H7 (cell line): Measurements from ENCODE around the gene HPN. TPM values are rescaled to one million over a fixed set of nuclear protein-coding genes. Genes with fewer than 3 reads are reported as not detected.

Experiments
- DNase-seq: peaks from one replicate; pipeline ENCODE4 v3.0.0; 2012
- H3K27me3 ChIP-seq: 2 replicates; pipeline ENCODE4 v1.6.0; 2011; ENCODE audit warnings: mild to moderate bottlenecking, low read length; ENCODE audit not compliant: control insufficient read depth, insufficient read depth
- H3K36me3 ChIP-seq: replicated peaks from 2 replicates; pipeline ENCODE4 v1.5.1; 2011; ENCODE audit warnings: low read length; ENCODE audit not compliant: control insufficient read depth, insufficient read depth
- H3K4me3 ChIP-seq: 2 replicates; pipeline ENCODE4 v1.5.1; 2011; ENCODE audit warnings: low read depth, mild to moderate bottlenecking, control low read depth, low read length, moderate library complexity; ENCODE audit not compliant: insufficient read depth
- total RNA-seq: library from RNA; depleted of rRNA; stranded (reverse); fragments of >200 nt; shearing (Covaris generic); gene quantifications from 2 replicates; pipeline ENCODE4 v1.2.3, GENCODE V29; 2014

HPN gene
- total RNA-seq, 1 experiment from 2014 or later: 6.1 TPM

DNA sequence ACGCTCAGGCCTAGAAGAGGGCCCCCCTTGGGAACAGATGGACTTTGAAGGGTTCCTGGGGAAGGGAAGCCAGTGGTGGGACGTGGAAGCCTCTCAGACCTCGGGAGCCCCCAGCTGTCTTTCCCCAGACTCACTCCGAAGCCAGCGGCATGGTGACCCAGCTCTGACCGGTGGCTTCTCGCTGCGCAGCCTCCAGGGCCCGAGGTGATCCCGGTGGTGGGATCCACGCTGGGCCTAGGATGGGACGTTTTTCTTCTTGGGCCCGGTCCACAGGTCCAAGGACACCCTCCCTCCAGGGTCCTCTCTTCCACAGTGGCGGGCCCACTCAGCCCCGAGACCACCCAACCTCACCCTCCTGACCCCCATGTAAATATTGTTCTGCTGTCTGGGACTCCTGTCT is 24.6 kb downstream of the HPN start:
- no peak overlapping the region for H3K4me3 ChIP-seq
- no peaks in the 10 kb centered on the region; the same call in 1 of the 2 replicates for H3K27me3 ChIP-seq
- DNase-seq: no peak
- H3K36me3 ChIP-seq: no peaks in the 10 kb centered on the region

GRCh38 chr19:35066691-35067563 is 25.4 kb downstream of the HPN start:
- Histone ChIP-seq H3K4me3 (no peak overlapping the region; the same call in 1 of the 2 replicates), H3K36me3 (no peaks in the 10 kb centered on the region), H3K27me3 (no peaks in the 10 kb centered on the region; the same call in 1 of the 2 replicates)
- DNase-seq: peak; percentile 89

GRCh38 chr19:35068941-35069634 is 27.6 kb downstream of the HPN start:
- Histone ChIP-seq H3K27me3 (no peaks in the 10 kb centered on the region; the same call in 1 of the 2 replicates), H3K36me3 (no peaks in the 10 kb centered on the region), H3K4me3 (no peak overlapping the region)
- DNase-seq: no peak

- DNase-seq: no peak
- Histone ChIP-seq H3K4me3 (no peak overlapping the region), H3K36me3 (no peaks in the 10 kb centered on the region)
These were observed 28.2 kb downstream of the HPN start for GRCh38 chr19:35069696-35070095.

GRCh38 chr19:35070471-35070870 is 28.9 kb downstream of the HPN start:
- Histone ChIP-seq H3K27me3 (no peaks in the 10 kb centered on the region), H3K36me3 (no peaks in the 10 kb centered on the region), H3K4me3 (no peak overlapping the region)
- DNase-seq: no peak

More at GRCh38 chr19:35069696-35070095, 28.2 kb downstream of the HPN start:
- no peaks in the 10 kb centered on the region for H3K27me3 ChIP-seq

GRCh38 chr19:35073516-35073915 is 32.0 kb downstream of the HPN start:
- DNase-seq: no peak
- Histone ChIP-seq H3K4me3 (no peak overlapping the region), H3K36me3 (no peaks in the 10 kb centered on the region), H3K27me3 (no peaks in the 10 kb centered on the region)

DNA sequence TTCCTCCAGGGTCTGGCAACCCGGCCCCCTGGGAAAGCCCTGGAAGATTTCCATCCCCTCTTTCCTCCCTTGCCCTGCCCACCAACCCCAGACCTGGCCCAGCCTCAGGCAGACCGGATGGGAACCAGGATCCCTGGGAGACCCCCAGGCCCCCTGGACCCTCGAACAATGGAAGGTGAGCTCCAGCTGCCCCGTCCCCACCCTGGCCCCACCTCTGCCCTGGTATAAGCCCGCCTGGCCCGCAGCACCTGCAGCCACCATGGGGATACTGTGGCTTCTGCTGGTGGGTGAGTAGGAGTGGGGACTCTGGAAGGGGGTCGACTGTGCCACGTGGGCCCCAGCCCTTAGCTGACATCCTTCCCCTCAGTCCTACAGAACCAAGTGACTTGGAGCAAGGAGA is 32.4 kb downstream of the HPN start:
- Histone ChIP-seq H3K27me3 (no peaks in the 10 kb centered on the region), H3K4me3 (no peak overlapping the region), H3K36me3 (no peaks in the 10 kb centered on the region)
- no peak for DNase-seq

GRCh38 chr19:35074426-35075201 is 33.1 kb downstream of the HPN start:
- H3K36me3 ChIP-seq: no peaks in the 10 kb centered on the region
- no peaks in the 10 kb centered on the region for H3K27me3 ChIP-seq
- peak; percentile 56 for DNase-seq
- no peak overlapping the region for H3K4me3 ChIP-seq

- Histone ChIP-seq H3K36me3 (no peaks in the 10 kb centered on the region), H3K4me3 (no peak overlapping the region), H3K27me3 (no peaks in the 10 kb centered on the region)
- DNase-seq: no peak
These were observed 33.9 kb downstream of the HPN start for GRCh38 chr19:35075202-35076025.

DNA sequence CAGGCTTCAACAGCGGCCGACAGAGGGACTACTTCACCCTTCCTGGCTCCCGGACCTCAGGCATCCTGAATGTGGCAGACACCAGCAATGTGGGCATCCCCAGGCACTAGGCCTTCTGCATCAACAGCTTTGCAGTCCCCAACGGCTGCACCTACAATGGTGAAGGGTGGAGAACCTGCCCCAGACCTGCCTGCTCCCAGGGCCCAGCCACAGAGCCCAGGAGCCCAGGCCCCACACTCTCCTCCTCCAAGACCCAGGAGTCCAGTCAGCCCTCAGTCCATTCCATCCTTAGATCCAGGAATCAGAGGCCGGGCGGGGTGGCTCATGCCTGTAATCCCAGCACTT is 34.5 kb downstream of the HPN start:
- no peak for DNase-seq
- Histone ChIP-seq H3K36me3 (no peaks in the 10 kb centered on the region), H3K27me3 (no peaks in the 10 kb centered on the region), H3K4me3 (no peak overlapping the region)

DNA sequence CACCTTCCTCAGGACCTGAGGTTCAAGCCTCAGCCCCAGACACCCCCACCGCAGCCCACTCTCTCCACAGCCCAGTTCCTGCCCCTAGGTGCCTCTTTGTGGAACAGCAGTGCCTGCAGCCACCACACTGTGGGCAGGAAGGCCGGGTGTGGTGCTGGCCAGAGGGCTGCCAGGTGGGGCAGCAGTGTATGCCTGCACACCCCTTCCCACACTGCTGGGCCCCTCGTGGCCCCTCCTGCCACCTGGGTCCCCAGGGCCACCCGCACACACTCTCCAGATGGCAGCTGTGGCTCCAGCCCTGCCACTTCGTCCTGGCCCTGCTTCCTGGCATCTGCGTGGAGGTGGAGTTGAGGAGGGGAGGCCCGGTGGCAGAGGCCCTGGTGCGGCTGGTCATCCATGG is 35.1 kb downstream of the HPN start:
- no peaks in the 10 kb centered on the region for H3K27me3 ChIP-seq
- no peaks in the 10 kb centered on the region for H3K36me3 ChIP-seq
- no peak for DNase-seq
- H3K4me3 ChIP-seq: no peak overlapping the region

- H3K4me3 ChIP-seq: no peak overlapping the region
- no peaks in the 10 kb centered on the region for H3K27me3 ChIP-seq
- no peaks in the 10 kb centered on the region for H3K36me3 ChIP-seq
- DNase-seq: no peak
These were observed 36.1 kb downstream of the HPN start for GRCh38 chr19:35077411-35078223.

- no peak overlapping the region for H3K4me3 ChIP-seq
- DNase-seq: peak; percentile 35
- no peaks in the 10 kb centered on the region for H3K36me3 ChIP-seq
- no peaks in the 10 kb centered on the region for H3K27me3 ChIP-seq
These were observed 38.3 kb downstream of the HPN start for GRCh38 chr19:35079826-35080225.
